Retinal pigment epithelial cell (primary cell): ENCODE measurements around the gene CCDC33.

Source experiments
- DNase-seq: peaks from one replicate; pipeline ENCODE4 v3.0.0-alpha.2; 2010; ENCODE audit warnings: low read depth
- H3K4me3 ChIP-seq: 2 replicates; pipeline ENCODE4 v1.5.1; 2011; ENCODE audit warnings: mild to moderate bottlenecking, low read length, control low read depth, moderate library complexity
- TF ChIP-seq, protein P1 (sequence below): conservative IDR thresholded peaks from 2 replicates; pipeline ENCODE4 v1.5.1; 2011; ENCODE audit warnings: low read depth, low read length, control low read depth, inconsistent platforms

Gene CCDC33

DNA sequence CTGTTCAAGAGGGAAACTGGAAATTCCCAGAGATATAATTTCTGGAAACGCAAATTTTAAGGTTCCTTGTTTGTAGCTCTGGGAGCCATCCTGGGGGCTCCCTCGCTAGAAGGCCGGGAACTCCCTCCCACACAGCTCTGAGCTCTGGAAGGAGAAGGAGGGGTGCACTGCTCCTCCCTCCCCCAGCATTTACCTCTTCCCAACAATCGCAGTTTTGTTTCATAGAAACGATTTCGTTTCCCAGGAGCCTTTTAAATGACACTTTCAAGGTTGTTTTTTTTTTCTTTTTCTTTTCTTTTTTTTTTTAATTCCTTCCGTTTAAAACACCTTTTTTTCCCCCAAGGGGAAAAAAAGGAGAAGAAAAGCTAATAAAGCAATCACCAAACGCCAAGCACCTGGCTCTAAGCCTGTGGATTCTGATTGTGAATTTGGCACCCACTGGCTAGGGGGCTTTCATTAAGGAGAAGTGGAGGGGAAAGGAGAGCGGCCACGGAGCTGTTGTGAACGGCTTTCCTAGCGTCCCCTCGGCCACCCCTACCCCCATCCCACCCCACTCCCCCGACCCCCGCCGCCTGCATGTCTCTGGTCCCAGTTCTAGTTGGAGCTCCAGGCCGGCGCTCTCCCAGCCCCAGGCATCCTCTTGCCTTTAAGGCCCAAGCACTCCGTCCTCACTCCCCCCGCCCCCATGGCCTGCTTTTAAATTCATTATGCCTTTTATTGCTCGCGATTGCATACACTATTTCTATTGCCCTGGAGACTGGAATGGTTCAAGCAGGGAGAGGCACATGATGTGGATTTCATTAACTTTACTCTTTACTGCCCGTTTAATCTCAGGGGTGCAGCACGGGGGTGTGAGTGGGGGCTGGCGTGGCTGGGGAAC, 13.6 kb upstream of the CCDC33 start:
- no peak overlapping the region for H3K4me3 ChIP-seq
- TF ChIP-seq, protein P1, sequence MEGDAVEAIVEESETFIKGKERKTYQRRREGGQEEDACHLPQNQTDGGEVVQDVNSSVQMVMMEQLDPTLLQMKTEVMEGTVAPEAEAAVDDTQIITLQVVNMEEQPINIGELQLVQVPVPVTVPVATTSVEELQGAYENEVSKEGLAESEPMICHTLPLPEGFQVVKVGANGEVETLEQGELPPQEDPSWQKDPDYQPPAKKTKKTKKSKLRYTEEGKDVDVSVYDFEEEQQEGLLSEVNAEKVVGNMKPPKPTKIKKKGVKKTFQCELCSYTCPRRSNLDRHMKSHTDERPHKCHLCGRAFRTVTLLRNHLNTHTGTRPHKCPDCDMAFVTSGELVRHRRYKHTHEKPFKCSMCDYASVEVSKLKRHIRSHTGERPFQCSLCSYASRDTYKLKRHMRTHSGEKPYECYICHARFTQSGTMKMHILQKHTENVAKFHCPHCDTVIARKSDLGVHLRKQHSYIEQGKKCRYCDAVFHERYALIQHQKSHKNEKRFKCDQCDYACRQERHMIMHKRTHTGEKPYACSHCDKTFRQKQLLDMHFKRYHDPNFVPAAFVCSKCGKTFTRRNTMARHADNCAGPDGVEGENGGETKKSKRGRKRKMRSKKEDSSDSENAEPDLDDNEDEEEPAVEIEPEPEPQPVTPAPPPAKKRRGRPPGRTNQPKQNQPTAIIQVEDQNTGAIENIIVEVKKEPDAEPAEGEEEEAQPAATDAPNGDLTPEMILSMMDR, result no peak
- no peak for DNase-seq

DNA sequence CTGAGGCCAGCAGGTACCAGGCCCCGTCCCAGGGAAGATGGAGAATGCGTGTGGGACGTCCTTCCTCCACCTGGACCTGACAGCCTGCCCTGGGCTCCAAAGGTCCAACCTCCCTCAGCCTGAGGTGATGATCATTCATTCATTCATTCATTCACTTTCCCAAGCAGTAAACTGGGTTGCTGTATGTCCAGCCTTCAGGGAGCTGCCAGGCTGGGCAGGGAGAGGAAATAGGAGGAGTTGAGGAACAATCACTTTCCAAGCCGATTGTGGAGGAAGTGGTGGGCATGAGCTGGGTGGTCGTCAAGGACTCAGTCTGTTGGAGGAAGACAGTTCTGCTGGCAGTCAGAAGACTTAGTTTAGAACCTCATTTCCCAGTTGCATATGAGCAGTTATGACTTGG, 10.2 kb upstream of the CCDC33 start:
- H3K4me3 ChIP-seq, result no peak overlapping the region
- TF ChIP-seq, protein P1, result no peak
- no peak for DNase-seq

DNA sequence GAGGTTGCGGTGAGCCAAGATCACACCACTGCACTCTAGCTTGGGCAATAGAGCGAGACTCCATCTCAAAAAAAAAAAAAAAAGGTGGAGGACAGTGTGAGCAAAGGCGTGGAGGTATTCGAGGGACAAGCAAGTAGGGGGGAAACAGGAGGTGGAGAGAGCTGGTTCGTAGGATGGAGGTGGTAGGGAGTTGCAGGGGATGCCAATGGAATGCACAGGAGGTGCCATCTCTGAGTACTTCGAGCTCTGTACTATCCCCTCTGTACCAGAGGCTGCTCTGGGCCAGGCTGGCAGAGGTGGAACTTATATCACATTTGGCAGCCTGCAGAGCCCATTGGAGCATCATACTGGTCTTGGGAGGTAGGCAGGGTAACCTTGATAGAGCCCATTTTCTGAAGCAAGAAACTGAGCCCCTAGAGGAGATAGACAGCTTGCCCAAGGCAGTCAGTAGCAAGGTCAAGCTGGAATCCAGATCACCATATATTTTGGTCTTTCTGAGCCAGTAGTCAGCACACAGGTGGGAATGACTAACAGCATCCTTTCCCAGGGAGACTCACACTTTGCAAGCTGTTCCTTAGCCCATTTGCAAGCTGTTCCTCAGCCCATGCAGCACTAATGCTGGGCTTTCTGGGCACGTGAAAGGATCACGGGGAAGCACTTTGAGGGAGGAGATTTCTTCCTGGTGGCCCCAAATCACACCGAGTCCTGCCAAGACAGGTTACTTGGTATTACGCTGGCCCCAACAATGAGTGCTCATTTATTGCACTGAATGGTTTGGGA, 9.2 kb upstream of the CCDC33 start:
- TF ChIP-seq, protein P1, result no peak
- DNase-seq, result no peak
- no peak overlapping the region for H3K4me3 ChIP-seq

DNA sequence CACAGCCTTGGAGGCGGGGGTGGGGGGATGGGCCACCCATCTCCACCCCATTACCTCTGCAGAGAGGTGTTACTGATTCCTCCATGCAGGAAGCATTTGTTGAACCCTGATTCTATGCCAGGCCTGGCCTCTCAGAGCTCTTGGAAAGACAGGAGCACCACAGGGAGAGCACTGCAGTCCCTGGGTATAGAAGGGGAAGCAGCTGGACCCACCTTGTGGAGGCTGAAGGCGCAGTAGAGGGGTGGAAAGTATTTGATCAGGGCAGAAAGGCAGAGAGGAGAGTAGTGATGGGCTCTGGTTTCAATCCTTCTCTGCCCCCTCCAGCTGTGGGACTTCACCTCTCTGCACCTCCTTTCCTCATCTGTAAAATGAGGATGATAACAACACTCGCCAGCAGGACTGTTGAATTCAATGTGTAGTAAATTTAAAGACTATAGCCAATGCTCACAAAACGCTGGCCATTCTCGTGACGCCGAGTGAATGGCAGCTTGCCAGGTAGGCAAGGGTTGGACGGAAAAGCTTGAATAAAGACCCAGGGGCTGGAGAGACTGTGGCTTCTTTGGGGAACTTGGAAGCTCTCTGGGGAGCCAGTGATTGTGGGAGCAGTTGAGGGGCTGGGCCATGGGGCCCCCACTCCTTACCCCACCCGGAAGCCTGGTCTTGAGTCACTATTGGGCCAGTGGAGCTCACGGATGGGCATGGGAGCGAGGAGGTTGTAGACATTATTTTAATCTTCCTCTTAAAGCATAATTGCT, 8.0 kb upstream of the CCDC33 start:
- H3K4me3 ChIP-seq, result peak overlapping the region; percentile 17
- TF ChIP-seq, protein P1, result no peak
- no peak for DNase-seq

DNA sequence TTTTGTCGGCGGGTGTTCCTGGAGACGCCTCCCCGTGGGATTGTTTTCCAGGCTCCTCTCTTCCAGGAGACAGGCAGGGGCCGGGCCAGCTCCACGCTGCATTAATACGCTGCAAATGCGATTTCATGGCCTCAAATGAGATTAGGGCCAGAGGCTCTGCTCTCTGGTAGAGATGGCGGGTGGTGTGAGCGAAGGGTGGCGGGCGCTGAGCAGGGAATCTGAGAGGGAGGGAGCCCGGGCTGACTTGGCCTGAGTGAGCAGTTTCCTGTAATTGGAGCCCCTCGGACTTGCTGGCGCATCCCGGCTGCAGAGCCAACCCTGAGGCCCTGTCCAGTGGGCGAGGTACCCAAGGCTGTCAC, 7.4 kb upstream of the CCDC33 start:
- H3K4me3 ChIP-seq, result peak overlapping the region; percentile 17
- DNase-seq, result no peak
- TF ChIP-seq, protein P1, result no peak

DNA sequence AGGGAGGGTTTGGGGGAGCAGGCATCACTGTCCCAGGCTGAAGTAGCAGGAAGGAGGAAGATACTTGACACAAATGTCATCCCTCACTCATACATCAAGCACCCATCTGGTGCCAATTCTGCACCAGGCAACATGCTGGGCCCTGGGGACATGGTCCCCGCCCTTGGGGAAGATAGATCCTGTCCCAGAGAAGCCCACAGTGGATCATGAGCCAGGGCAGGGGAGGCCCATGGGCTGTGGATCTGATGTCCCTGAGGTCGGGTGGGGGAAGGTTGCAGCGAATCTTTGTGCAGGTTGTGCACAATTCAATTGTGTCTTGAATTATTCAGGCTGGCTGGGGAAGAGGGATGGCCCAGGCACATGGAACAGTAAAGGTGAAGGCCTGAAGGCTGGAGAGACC, 6.4 kb upstream of the CCDC33 start:
- no peak for DNase-seq
- no peak overlapping the region for H3K4me3 ChIP-seq
- TF ChIP-seq, protein P1, result no peak
